HS-27A (cell line): ENCODE results near the gene PTPRG.

Experiments
- DNase-seq: peaks from one replicate; pipeline ENCODE4 v3.0.0-alpha.2; 2012; ENCODE audit warnings: low read depth, missing footprints

The PTPRG gene

DNA sequence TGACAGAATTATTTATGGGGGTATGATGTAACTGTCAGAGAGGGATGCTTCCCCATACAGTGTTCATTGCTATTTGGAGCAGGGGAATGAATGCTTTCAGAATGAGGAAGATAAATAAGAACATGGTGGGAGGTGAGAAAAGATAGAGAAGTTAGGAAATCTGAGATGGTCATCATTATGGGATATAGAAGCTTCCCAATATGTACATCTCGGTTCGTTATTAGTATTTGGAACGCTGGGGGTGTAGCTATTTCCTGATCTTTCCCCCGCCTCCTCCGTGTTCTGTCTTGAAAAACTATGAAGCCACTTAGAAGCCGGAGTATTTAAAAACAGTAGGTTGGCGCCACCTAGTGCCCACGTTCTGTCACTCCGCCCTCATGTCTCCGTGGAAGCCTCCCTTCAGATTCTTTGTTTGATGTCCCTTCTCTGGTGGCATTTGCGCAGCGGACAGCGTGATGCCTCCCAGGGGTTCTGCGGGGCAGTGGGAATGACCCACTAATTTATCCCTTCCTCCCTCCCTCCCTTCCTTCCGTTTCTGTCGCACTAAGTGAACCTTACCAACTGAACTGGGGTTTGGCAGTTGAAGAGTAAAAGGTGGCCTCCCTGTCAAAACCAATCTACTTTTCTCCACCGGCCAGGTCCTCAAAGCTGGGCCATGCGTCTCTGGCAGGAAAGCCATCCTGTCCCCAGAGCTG lies 627.5 kb downstream of the PTPRG start:
- peak; percentile 33 for DNase-seq

DNA sequence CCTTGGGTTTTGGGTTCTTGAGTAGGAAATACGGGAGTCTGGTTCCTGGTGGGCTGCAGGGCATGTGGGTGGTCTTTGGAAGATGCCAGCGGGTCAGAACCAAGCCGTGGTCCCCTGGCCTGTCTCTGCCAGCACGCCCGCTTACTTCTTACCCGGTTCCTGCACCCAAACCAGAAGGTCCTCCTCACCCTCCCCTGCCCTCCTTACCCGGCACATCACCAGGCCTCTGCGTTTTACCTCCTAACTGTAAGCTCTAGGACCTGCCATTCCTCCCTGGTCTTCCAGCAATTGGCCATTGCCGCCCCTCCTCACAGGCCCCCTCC lies 628.0 kb downstream of the PTPRG start:
- no peak for DNase-seq

GRCh38 chr3:62192891-62193290 lies 631.5 kb downstream of the PTPRG start:
- no peak for DNase-seq

- DNase-seq: no peak
Observed at GRCh38 chr3:62193586-62194345, 632.4 kb downstream of the PTPRG start.

GRCh38 chr3:62197350-62198012 lies 636.1 kb downstream of the PTPRG start:
- DNase-seq: no peak

DNA sequence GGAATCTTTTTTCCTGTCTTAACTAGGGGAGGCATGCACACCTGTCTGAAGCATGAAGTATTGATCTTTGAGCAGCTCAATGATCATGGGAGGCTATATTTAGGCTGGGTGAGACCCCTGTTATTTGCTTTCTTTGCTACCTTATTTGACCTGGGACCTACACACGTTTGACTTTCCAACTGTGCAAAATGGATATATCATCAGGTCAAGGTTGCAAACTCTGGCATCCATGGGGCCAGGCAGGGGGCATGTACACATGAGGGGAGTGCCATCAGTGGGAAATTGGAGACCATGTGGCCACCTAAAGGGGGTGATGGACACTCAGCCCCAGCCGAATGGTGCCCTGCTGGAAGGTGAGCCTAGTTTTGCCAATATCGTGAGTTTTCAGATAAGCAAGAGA lies 637.8 kb downstream of the PTPRG start:
- no peak for DNase-seq

DNA sequence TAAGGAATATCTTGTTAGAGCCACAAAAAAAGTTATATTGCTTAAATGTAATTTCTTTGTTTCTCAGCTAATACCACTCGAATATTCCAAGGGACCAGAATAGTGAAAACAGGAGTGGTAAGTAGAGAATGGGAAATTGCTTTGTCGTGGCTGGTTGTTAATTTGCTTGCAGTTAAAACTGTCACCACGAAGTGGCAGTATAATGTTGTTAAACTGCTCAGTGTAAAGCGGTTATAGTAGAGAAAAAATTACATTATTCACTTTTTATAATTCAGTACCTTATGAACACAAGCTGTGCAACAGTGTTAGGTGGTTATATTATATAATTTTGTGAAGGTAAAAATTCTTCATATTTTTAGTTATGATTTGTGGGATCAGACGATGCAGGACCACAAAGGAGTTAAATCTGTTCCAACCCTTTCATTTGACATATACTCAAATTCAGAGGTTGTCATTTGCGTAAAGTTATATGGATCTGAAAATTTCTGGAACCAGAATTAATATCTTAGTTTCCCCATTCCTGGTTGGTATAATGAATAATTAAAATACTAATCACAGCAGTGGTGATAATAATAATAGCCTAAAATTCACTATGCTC lies 640.2 kb downstream of the PTPRG start:
- no peak for DNase-seq

GRCh38 chr3:62203152-62203551 lies 641.8 kb downstream of the PTPRG start:
- DNase-seq: no peak

DNA sequence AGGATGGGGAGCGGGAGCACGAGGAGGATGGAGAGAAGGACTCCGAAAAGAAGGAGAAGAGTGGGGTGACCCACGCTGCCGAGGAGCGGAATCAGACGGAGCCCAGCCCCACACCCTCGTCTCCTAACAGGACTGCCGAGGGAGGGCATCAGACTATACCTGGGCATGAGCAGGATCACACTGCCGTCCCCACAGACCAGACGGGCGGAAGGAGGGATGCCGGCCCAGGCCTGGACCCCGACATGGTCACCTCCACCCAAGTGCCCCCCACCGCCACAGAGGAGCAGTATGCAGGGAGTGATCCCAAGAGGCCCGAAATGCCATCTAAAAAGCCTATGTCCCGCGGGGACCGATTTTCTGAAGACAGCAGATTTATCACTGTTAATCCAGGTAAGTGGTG lies 642.2 kb downstream of the PTPRG start:
- no peak for DNase-seq

DNA sequence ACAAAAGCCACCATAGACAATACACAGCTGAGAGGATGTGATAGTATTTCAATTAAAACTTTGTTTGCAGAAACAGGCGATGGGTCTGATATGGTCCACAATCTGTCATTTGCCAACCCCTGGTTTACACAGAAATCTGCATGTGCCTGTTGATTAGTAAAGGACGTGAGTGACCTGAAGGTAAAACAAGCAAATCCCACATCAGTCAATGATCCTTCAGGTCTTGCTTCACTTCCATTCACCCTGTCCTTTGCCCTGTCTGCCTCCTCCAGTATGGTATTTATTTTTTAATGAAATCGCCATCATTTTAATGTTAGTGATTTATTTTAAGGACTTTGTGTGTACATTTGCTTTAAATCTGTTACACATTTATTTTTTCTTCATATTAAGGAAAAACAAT lies 645.8 kb downstream of the PTPRG start:
- DNase-seq: no peak

- no peak for DNase-seq
Observed at GRCh38 chr3:62208385-62208784, 647.0 kb downstream of the PTPRG start.

GRCh38 chr3:62209101-62209500 lies 647.7 kb downstream of the PTPRG start:
- no peak for DNase-seq

DNA sequence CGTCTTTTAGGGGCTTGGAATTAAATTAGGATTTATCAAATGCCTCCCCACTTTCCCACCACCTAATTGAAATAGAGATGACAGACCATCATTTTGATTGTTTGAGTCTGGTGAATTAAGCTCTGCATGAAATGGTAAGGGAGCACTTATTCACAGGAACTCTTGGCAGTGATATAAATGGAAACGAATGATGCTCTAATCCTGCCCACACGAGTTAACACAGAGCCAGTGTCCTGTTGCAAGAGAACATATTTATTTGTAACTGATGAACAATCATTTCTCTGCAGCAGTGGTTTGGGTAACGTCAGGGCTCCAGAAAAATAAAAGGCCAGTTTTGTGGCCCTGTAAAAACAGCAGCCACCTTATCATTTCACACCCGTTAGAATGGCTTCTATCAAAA lies 648.6 kb downstream of the PTPRG start:
- DNase-seq: no peak

DNA sequence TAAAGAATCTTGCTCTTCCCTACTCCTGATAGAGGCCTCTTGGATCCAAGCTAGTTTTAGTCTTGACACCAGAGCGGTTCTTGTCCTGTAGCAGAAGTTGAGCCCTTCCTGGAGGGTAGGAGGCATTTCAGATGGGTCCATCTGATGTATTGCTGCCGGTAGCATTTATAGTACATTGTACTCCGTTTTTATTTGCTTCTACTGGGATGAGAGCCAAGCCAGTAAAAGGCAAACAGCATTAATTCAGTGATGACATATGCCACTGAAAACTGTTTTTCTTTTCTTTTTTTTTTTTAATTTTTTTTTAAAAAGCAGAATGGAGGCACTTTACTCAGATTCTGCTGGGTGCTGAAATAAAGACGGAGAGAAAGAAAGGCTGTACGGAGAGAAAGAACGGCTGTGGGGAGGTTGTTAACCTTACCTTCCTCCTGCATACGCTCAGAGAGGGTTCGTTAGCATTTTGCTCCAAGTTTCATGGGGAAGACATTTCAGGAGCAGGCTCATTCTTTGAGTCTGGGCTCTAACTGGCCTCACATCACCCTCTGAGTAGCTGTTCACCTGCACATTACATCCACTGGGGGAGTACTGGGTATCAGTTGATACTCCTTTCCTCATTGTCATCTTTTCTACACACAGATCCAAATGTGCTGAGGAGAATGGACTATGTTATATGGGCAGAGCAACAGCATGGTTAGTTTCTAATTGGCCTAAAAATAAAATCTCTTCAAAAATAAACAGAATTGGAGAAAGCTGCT lies 650.5 kb downstream of the PTPRG start:
- no peak for DNase-seq

GRCh38 chr3:62214850-62215249 lies 653.5 kb downstream of the PTPRG start:
- no peak for DNase-seq

DNA sequence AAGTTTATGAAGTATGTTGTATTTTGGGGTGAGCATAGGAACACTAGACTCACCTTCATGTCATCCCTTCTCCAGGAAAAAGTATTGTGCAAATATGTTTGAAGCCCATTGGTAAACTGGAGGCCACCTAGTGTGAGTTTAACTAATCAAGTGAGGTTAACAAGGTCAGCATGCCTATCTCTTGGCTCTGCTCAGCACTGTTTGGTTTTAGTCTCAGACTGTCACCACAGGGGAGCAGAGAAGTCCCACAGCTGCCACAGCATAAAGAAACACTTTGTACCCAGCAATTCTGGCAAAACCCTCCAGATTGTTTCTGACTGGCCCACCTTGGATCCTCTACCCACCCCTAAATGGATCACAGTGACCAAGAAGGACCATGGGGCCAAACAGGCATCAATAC lies 659.2 kb downstream of the PTPRG start:
- no peak for DNase-seq

DNA sequence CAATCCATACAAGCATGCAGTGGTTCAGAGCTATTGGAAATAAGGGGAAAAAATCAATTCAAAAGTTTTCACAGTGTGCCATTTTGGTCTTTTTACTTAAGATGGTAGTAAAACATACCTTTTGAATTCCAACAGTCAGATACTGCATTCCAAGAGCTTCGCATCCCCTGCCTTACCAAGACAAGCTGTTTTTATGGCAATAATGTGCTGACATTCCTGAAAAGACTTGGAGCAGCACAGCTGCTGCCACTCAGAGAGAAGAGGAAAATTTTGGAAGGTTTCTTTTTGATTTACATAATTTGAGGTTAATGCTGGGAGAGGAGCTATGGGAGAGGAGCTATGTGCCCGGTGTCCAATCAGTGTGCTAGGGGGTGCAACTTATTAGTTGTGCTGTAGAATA lies 663.7 kb downstream of the PTPRG start:
- DNase-seq: no peak

DNA sequence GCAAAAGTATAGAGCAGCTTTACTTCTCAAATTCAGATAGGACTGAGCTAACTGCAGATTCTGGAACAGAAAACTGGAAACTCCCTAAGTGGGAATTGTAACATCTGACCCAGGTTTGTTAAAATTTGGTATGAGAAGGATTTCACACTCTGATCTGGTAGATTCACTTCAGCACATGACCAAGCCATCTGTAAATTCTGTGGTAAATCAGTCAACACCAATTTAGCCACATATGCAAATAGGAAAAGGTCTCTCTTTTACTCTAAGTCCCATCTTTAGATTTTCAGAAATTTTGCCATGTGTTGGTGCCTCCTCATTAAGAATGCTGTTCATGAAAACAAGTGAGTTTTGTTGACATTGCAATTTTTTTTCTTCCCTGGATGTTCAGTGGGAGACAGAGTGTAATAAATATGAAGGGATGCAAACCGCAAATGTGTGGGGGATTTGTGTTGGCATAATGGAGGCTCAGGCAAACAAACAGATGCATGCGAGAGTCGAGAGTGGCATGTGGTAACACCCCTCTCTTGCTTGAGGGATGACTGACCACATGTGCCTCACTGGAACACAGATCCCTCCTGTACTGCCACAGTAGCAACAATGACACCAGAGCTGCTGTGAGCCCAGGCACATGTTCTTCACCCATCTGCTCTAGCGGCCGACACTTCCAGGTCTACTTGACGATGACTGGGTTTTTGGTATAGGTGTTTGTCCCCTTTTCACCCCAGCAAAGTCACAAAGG lies 665.4 kb downstream of the PTPRG start:
- no peak for DNase-seq

DNA sequence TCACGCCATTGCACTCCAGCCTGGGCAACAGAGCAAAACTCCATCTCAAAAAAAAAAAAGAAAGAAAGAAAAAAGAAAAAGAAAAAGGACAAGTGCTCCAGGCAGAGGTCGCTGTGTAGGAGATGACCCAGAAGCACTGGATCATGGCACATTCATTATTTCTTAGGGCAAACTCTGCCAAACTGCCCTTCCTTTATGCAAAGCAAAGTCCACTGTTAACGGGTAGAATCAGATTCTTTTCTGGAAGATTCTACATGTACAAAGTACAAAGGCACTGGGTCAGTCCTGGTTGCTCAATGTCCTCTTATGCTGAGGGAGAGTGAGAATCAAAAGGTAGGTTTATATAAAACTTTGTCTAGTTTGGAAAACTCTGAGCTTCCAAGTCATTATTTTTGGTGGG lies 667.1 kb downstream of the PTPRG start:
- DNase-seq: no peak

DNA sequence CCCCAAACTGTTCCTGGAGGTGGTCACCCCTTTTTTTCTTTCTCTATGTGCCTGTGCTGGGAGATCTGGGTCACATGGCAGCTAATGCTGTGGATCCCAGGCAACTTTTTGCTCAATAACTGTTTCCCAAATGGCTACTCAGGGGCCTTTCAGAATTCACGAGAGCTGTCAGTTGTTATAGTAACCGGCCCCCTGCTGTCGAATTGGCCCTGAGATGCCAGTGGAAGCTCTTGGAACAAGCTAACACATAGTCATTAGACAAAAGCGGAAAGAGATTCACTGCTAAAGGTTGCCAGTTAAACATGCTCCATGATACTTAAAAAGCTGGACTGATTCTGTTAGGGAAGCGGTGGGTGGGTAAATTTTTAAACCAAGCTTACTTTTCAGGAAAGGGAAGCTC lies 667.8 kb downstream of the PTPRG start:
- DNase-seq: no peak

- DNase-seq: no peak
Observed at GRCh38 chr3:62229908-62230307, 668.5 kb downstream of the PTPRG start.

- no peak for DNase-seq
Observed at GRCh38 chr3:62233065-62233464, 671.7 kb downstream of the PTPRG start.
